ENCODE data around the gene PLCD1. TPM values are rescaled to one million over a fixed set of nuclear protein-coding genes. Genes with fewer than 3 reads are reported as not detected.

The PLCD1 gene
- total and polyA plus RNA-seq, 2 of the 8 experiments (the other 6 are each of a cell fraction or from before 2014, with no cell fraction given) = 15.3 to 19.2 TPM

DNA sequence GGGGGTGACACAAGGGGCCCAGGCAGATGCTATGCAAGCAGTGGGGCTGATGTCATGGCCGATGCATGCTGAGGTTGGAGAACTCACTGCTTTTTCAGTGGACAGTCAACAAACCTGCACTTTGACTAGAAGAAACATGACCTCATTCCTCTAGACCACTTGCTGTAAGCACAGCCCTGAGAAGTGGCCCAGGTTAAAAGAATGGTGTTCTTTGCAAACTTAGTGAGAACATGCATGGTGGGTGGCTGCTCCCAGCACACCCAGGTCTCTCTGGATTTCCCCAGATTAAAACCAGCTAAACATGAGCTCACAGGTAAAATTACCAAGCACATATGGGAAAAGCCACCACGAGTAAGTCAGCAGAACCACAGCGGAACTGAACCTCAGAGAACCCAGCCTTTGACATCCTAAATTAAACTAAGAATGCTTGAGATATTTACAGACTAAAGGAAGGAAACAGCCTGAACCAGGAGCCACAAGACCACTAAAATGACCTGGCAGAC is 25.1 kb upstream of the PLCD1 start:
- H4K20me1 ChIP-seq (replicated peaks in 1 of 2; ENCODE audit: control insufficient read depth in 1 of 2, insufficient read depth in 2 of 2, low read length in 2 of 2) = no peaks in the 10 kb centered on the region
- H3K23ac ChIP-seq (ENCODE audit: insufficient read length) = no peak overlapping the region
- peaks cover 8 to 18% of the 10 kb centered on the region in 2 experiments; a peak in 3 of 4 replicates for H3K9me3 ChIP-seq (ENCODE audit: insufficient read depth in 2 of 2, low read depth in 1 of 2, low read length in 1 of 2)
- FAIRE-seq = no peak
- H3K18ac ChIP-seq (ENCODE audit: extremely low read depth, low read length) = no peak overlapping the region
- no peak overlapping the region for H2AK5ac ChIP-seq (ENCODE audit: low read depth, low read length)
- no peaks in the 10 kb centered on the region; a peak in 1 of 7 replicates for H3K27me3 ChIP-seq (replicated peaks in 1 of 4; ENCODE audit: control insufficient read depth in 3 of 4, extremely low read depth in 1 of 4, insufficient read depth in 3 of 4, low read length in 3 of 4)
- no peak overlapping the region for H3K4me2 ChIP-seq (ENCODE audit: insufficient read depth in 1 of 2, low read depth in 2 of 2, low read length in 2 of 2)
- H4K91ac ChIP-seq (replicated peaks; ENCODE audit: insufficient read length, low read length) = no peak overlapping the region
- no peaks in the 10 kb centered on the region for H3K79me2 ChIP-seq (ENCODE audit: control insufficient read depth in 1 of 2, insufficient read depth in 2 of 2, low read length in 2 of 2)
- H2BK15ac ChIP-seq (ENCODE audit: low read length) = no peak overlapping the region
- no peak overlapping the region for H2BK20ac ChIP-seq (ENCODE audit: low read length)
- no peaks in the 10 kb centered on the region for H3K23me2 ChIP-seq (ENCODE audit: low read depth, low read length)
- H3K9ac ChIP-seq (replicated peaks in 1 of 4; ENCODE audit: extremely low read depth in 1 of 4, low read depth in 3 of 4, low read length in 3 of 4) = no peak overlapping the region
- H3K36me3 ChIP-seq (ENCODE audit: control insufficient read depth in 2 of 4, insufficient read depth in 4 of 4, low read length in 3 of 4) = no peaks in the 10 kb centered on the region
- no peak for DNase-seq (ENCODE audit: low read depth in 1 of 2, low spot score in 2 of 2)
- ChIA-PET CTCF (ENCODE audit: partially characterized antibody) (no interaction called here), POLR2A (ENCODE audit: partially characterized antibody) (no interaction called here)
- WGBS, 2 experiments (ENCODE audit: extremely low coverage in 1 of 2, insufficient coverage in 1 of 2, insufficient read length in 1 of 2, insufficient replicate concordance in 2 of 2, low coverage in 1 of 2, low lambda C conversion rate in 2 of 2, missing lambda C conversion rate in 1 of 2) = 67% methylated on average over 3 of the region's 3 CpGs; no CpG with 5 or more reads in 1 of the 2 experiments
- H3K79me1 ChIP-seq (ENCODE audit: low read depth, low read length) = no peaks in the 10 kb centered on the region
- H3K14ac ChIP-seq (ENCODE audit: insufficient read length) = no peak overlapping the region
- H2BK120ac ChIP-seq (replicated peaks; ENCODE audit: low read depth, low read length) = no peak overlapping the region
- no peak overlapping the region for H3K56ac ChIP-seq (replicated peaks; ENCODE audit: insufficient read length, low read depth, low read length)
- no peak overlapping the region for H3K4me3 ChIP-seq (ENCODE audit: extremely low read depth in 1 of 4, insufficient read depth in 2 of 4, low read depth in 3 of 4, low read length in 4 of 4)
- H2BK12ac ChIP-seq (ENCODE audit: low read depth, low read length) = no peak overlapping the region
- H3K27ac ChIP-seq (ENCODE audit: low read depth, low read length) = no peak overlapping the region
- no peak overlapping the region for H2AFZ ChIP-seq (ENCODE audit: low read length)
- H4K5ac ChIP-seq (ENCODE audit: insufficient read length, low read depth, low read length) = no peak overlapping the region
- H4K8ac ChIP-seq (ENCODE audit: extremely low read depth, insufficient read depth, low read length) = no peak overlapping the region
- H3K4ac ChIP-seq (replicated peaks; ENCODE audit: insufficient read length, low read depth, low read length) = no peak overlapping the region
- H2BK5ac ChIP-seq (ENCODE audit: low read depth, low read length) = no peak overlapping the region
- no peaks in the 10 kb centered on the region for H3K4me1 ChIP-seq (replicated peaks in 1 of 4; ENCODE audit: control insufficient read depth in 3 of 4, insufficient read depth in 4 of 4, low read length in 3 of 4)
- TF ChIP-seq MAX (IDR thresholded peaks at IDR 0.05) (no peak), TBP (IDR thresholded peaks at IDR 0.05; ENCODE audit: low read depth, low read length) (no peak), CHD1 (IDR thresholded peaks at IDR 0.05; ENCODE audit: low read depth, low read length) (no peak), SP2 (IDR thresholded peaks at IDR 0.05; ENCODE audit: low read length) (no peak), SIN3A (conservative IDR thresholded peaks at IDR 0.05 in 1 of 2, IDR thresholded peaks at IDR 0.05 in 1 of 2; ENCODE audit: low read depth in 1 of 2, low read length in 2 of 2) (no peak), KDM1A (IDR thresholded peaks at IDR 0.05; ENCODE audit: borderline replicate concordance, low read length) (no peak), CEBPB (IDR thresholded peaks at IDR 0.05; ENCODE audit: low read depth, low read length) (no peak), CBX5 (IDR thresholded peaks at IDR 0.05; ENCODE audit: low read depth, low read length) (no peak), RFX5 (IDR thresholded peaks at IDR 0.05; ENCODE audit: borderline replicate concordance, low read depth, low read length) (no peak), RBBP5 (IDR thresholded peaks at IDR 0.05; ENCODE audit: borderline replicate concordance, low read depth, low read length) (no peak), CTCF (IDR thresholded peaks at IDR 0.05; ENCODE audit: control extremely low read depth in 1 of 3, insufficient read depth in 1 of 3, low read depth in 1 of 3, low read length in 3 of 3) (no peak), TAF1 (IDR thresholded peaks at IDR 0.05; ENCODE audit: low read depth, low read length) (no peak)
